HCT116 (cell line): Measurements from ENCODE around the gene TSPAN6.

Source experiments
- ATF3 ChIP-seq: IDR thresholded peaks from 2 replicates; pipeline ENCODE4 v1.6.1; 2012
- CTCF ChIP-seq, 3 experiments: fragments of 200-600 bp in 1 of 3; sonication (generic) in 1 of 3; IDR thresholded peaks in 2 of 3; conservative IDR thresholded peaks in 1 of 3; 2 replicates each; pipeline ENCODE4 v1.5.1; 2012 to 2017; ENCODE audit warnings: low read depth in 2 of 3, low read length in 2 of 3, antibody characterized with exemption in 1 of 3, borderline replicate concordance in 1 of 3, control low read depth in 1 of 3, mild to moderate bottlenecking in 1 of 3, mixed read lengths in 1 of 3, mixed run types in 1 of 3, moderate library complexity in 1 of 3; ENCODE audit not compliant: insufficient read depth in 1 of 3
- EGR1 ChIP-seq: IDR thresholded peaks from 2 replicates; pipeline ENCODE4 v1.6.1; 2012; ENCODE audit warnings: low read depth
- EZH2 ChIP-seq: fragments of 200-600 bp; sonication (generic); IDR thresholded peaks from 2 replicates; pipeline ENCODE4 v1.6.1; 2017; ENCODE audit warnings: antibody characterized with exemption, mixed run types
- EZH2phosphoT487 ChIP-seq: fragments of 200-600 bp; IDR thresholded peaks from 2 replicates; pipeline ENCODE4 v1.6.1; 2018; ENCODE audit warnings: antibody characterized with exemption, borderline replicate concordance
- SP1 ChIP-seq: IDR thresholded peaks from 2 replicates; pipeline ENCODE4 v1.6.1; 2012; ENCODE audit warnings: low read depth
- YY1 ChIP-seq: IDR thresholded peaks from 2 replicates; pipeline ENCODE4 v1.6.1; 2011; ENCODE audit warnings: low read length, low read depth, moderate library complexity, mild to moderate bottlenecking; ENCODE audit not compliant: insufficient replicate concordance; ENCODE audit errors: extremely low read depth
- ZFX ChIP-seq: fragments of 450-650 bp; IDR thresholded peaks from 2 replicates; pipeline ENCODE4 v1.6.1; 2017
- ZNF274 ChIP-seq: fragments of 200-500 bp; sonication (Bioruptor generic); IDR thresholded peaks from 2 replicates; pipeline ENCODE4 v1.6.1; 2014; ENCODE audit warnings: mild to moderate bottlenecking, low read depth, low read length, inconsistent platforms

GRCh38 chrX:100593581-100593980 is 43.0 kb downstream of the TSPAN6 start:
- TF ChIP-seq CTCF (IDR thresholded peaks at IDR 0.05 in 2 of 3, conservative IDR thresholded peaks at IDR 0.05 in 1 of 3; ENCODE audit: borderline replicate concordance in 1 of 3, insufficient read depth in 1 of 3, low read depth in 2 of 3, low read length in 2 of 3) = no peak
- TF ChIP-seq SP1 = no peak
- TF ChIP-seq ZFX = no peak
- no peak for TF ChIP-seq EGR1
- no peak for TF ChIP-seq ZNF274
- TF ChIP-seq EZH2phosphoT487 = no peak
- no peak for TF ChIP-seq YY1
- no peak for TF ChIP-seq EZH2
- TF ChIP-seq ATF3 = no peak
